HepG2 (cell line): ENCODE data around the gene MGAT5. TPM values are rescaled to one million over a fixed set of nuclear protein-coding genes. Genes with fewer than 3 reads are reported as not detected.

Source experiments
- HNRNPK ChIP-seq: fragments of 200-400 bp; formaldehyde crosslinking; IDR thresholded peaks from 2 replicates; pipeline ENCODE4 v1.6.1; 2018; ENCODE audit warnings: low read length, low read depth, moderate library complexity, mild to moderate bottlenecking; ENCODE audit not compliant: poor library complexity, severe bottlenecking
- KMT2A ChIP-seq: sonication (generic); formaldehyde crosslinking; IDR thresholded peaks from 2 replicates; pipeline ENCODE4 v1.4.0; 2020; ENCODE audit warnings: missing genetic modification reagents
- MTA3 ChIP-seq: sonication (generic); formaldehyde crosslinking; IDR thresholded peaks from 2 replicates; pipeline ENCODE4 v1.4.0; 2020; ENCODE audit warnings: missing genetic modification reagents
- NFATC3 ChIP-seq: sonication (generic); formaldehyde crosslinking; IDR thresholded peaks from 2 replicates; pipeline ENCODE4 v1.5.1; 2020; ENCODE audit warnings: mild to moderate bottlenecking, missing genetic modification reagents
- NR2F2 ChIP-seq: IDR thresholded peaks from 2 replicates; pipeline ENCODE4 v1.6.1; 2012; ENCODE audit warnings: low read depth, inconsistent platforms, borderline replicate concordance
- TCF7 ChIP-seq: sonication (generic); IDR thresholded peaks from 2 replicates; pipeline ENCODE4 v1.6.1; 2016; ENCODE audit warnings: antibody characterized with exemption, low read depth
- ZMAT3 ChIP-seq: sonication (generic); formaldehyde crosslinking; conservative IDR thresholded peaks from 2 replicates; pipeline ENCODE4 v1.7.0; 2021; ENCODE audit warnings: missing genetic modification reagents
- ZMYM4 ChIP-seq: sonication (generic); formaldehyde crosslinking; IDR thresholded peaks from 2 replicates; pipeline ENCODE4 v1.8.1; 2023; ENCODE audit warnings: mild to moderate bottlenecking, missing genetic modification reagents
- ZNF317 ChIP-seq: sonication (generic); formaldehyde crosslinking; IDR thresholded peaks from 2 replicates; pipeline ENCODE4 v1.5.0; 2020; ENCODE audit warnings: mild to moderate bottlenecking, missing genetic modification reagents
- ZNF331 ChIP-seq: sonication (generic); formaldehyde crosslinking; IDR thresholded peaks from 2 replicates; pipeline ENCODE4 v1.4.0; 2020; ENCODE audit warnings: missing genetic modification reagents
- ZNF543 ChIP-seq: sonication (generic); formaldehyde crosslinking; IDR thresholded peaks from 2 replicates; pipeline ENCODE4 v1.4.0; 2020; ENCODE audit warnings: mild to moderate bottlenecking, missing genetic modification reagents
- ZNF737 ChIP-seq: sonication (generic); formaldehyde crosslinking; IDR thresholded peaks from 2 replicates; pipeline ENCODE4 v1.5.0; 2020; ENCODE audit warnings: missing genetic modification reagents, mild to moderate bottlenecking, borderline replicate concordance
- ZNF781 ChIP-seq: sonication (generic); formaldehyde crosslinking; IDR thresholded peaks from 2 replicates; pipeline ENCODE4 v1.5.1; 2020; ENCODE audit warnings: borderline replicate concordance, mild to moderate bottlenecking, missing genetic modification reagents; ENCODE audit errors: not compliant biosample characterization
- polyA plus RNA-seq, 8 experiments: library from polyadenylated mRNA; depleted of rRNA in 3 of 8; stranded (reverse) in 7 of 8; unstranded in 1 of 8; fragments of >200 nt; fragmentation: Illumina TruSeq in 4 of 8; extraction: Trizol in 4 of 8; gene quantifications; 2 replicates each; pipeline versions ENCODE4 v1.2.1 to v1.2.3, GENCODE V29; 2011 to 2016; ENCODE audit warnings: low read depth in 4 of 8, missing spikeins in 1 of 8, mixed read lengths in 1 of 8; ENCODE audit not compliant: insufficient read depth in 1 of 8
- total RNA-seq, 5 experiments: library from RNA; depleted of rRNA; stranded (reverse); fragments of >200 nt; fragmentation: Illumina TruSeq; extraction: Trizol; gene quantifications; 2 replicates each; pipeline ENCODE4 v1.2.3, GENCODE V29; 2016; ENCODE audit warnings: low read depth in 1 of 5
- TF ChIP-seq, protein P1 (sequence below): sonication (generic); formaldehyde crosslinking; IDR thresholded peaks from 2 replicates; pipeline ENCODE4 v1.4.0; 2020; ENCODE audit warnings: missing genetic modification reagents
- TF ChIP-seq, protein P2 (sequence below): sonication (generic); formaldehyde crosslinking; IDR thresholded peaks from 2 replicates; pipeline ENCODE4 v1.4.0; 2020; ENCODE audit warnings: missing genetic modification reagents
- TF ChIP-seq, protein P3 (sequence below): sonication (generic); formaldehyde crosslinking; IDR thresholded peaks from 2 replicates; pipeline ENCODE4 v1.4.0; 2020; ENCODE audit warnings: mild to moderate bottlenecking, low read depth, missing genetic modification reagents
- TF ChIP-seq, protein P4 (sequence below): sonication (generic); formaldehyde crosslinking; IDR thresholded peaks from 2 replicates; pipeline ENCODE4 v1.5.0; 2020; ENCODE audit warnings: mild to moderate bottlenecking, missing genetic modification reagents, borderline replicate concordance
- TF ChIP-seq, protein P5 (sequence below): sonication (generic); formaldehyde crosslinking; conservative IDR thresholded peaks from 2 replicates; pipeline ENCODE4 v1.8.1; 2023; ENCODE audit warnings: missing genetic modification reagents

Gene MGAT5
- total and polyA plus RNA-seq, 2 of the 13 experiments (the other 11 are each of a cell fraction or from before 2014, with no cell fraction given), result 33.1 to 60.2 TPM

DNA sequence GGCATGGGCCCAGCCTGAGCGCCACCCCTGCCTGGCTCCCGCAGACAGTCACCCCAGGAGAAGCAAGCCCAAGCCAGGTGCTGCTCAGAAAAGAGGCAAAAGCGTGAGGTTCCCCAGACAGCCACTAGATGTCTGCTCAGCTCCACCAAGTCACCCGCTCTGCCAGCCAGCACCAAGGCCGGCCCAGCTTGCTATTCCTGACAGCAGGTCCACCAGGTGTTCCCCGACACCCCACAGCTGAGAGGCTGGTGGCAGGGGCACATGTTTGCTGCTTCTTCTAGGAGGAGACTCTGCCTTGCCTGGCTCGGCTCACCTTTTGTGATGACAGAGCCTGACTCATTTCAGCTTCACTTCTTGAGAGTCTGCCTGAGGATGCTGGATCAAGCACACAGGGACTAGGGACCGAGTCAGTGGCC is 206.7 kb downstream of the MGAT5 start (continued):
- TF ChIP-seq, protein P1, sequence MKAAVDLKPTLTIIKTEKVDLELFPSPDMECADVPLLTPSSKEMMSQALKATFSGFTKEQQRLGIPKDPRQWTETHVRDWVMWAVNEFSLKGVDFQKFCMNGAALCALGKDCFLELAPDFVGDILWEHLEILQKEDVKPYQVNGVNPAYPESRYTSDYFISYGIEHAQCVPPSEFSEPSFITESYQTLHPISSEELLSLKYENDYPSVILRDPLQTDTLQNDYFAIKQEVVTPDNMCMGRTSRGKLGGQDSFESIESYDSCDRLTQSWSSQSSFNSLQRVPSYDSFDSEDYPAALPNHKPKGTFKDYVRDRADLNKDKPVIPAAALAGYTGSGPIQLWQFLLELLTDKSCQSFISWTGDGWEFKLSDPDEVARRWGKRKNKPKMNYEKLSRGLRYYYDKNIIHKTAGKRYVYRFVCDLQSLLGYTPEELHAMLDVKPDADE (CRISPR knock-in tag), result no peak
- TF ChIP-seq, protein P2, sequence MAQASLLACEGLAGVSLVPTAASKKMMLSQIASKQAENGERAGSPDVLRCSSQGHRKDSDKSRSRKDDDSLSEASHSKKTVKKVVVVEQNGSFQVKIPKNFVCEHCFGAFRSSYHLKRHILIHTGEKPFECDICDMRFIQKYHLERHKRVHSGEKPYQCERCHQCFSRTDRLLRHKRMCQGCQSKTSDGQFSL, result no peak
- no peak for TF ChIP-seq ZNF317 (CRISPR knock-in tag)
- TF ChIP-seq, protein P3, sequence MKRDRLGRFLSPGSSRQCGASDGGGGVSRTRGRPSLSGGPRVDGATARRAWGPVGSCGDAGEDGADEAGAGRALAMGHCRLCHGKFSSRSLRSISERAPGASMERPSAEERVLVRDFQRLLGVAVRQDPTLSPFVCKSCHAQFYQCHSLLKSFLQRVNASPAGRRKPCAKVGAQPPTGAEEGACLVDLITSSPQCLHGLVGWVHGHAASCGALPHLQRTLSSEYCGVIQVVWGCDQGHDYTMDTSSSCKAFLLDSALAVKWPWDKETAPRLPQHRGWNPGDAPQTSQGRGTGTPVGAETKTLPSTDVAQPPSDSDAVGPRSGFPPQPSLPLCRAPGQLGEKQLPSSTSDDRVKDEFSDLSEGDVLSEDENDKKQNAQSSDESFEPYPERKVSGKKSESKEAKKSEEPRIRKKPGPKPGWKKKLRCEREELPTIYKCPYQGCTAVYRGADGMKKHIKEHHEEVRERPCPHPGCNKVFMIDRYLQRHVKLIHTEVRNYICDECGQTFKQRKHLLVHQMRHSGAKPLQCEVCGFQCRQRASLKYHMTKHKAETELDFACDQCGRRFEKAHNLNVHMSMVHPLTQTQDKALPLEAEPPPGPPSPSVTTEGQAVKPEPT (CRISPR knock-in tag), result 0 out of 2 replicates have a peak, but pooled peaks have one; percentile 36
- no peak for TF ChIP-seq ZNF543 (CRISPR knock-in tag)
- TF ChIP-seq NFATC3, result no peak
- TF ChIP-seq TCF7, result no peak
- TF ChIP-seq ZNF331, result 0 out of 2 replicates have a peak, but pooled peaks have one; percentile 18
- TF ChIP-seq ZNF737 (CRISPR knock-in tag), result no peak
- no peak for TF ChIP-seq MTA3 (CRISPR knock-in tag)
- TF ChIP-seq NR2F2, result no peak
- TF ChIP-seq KMT2A (CRISPR knock-in tag), result no peak
- no peak for TF ChIP-seq ZNF781
- TF ChIP-seq, protein P4, sequence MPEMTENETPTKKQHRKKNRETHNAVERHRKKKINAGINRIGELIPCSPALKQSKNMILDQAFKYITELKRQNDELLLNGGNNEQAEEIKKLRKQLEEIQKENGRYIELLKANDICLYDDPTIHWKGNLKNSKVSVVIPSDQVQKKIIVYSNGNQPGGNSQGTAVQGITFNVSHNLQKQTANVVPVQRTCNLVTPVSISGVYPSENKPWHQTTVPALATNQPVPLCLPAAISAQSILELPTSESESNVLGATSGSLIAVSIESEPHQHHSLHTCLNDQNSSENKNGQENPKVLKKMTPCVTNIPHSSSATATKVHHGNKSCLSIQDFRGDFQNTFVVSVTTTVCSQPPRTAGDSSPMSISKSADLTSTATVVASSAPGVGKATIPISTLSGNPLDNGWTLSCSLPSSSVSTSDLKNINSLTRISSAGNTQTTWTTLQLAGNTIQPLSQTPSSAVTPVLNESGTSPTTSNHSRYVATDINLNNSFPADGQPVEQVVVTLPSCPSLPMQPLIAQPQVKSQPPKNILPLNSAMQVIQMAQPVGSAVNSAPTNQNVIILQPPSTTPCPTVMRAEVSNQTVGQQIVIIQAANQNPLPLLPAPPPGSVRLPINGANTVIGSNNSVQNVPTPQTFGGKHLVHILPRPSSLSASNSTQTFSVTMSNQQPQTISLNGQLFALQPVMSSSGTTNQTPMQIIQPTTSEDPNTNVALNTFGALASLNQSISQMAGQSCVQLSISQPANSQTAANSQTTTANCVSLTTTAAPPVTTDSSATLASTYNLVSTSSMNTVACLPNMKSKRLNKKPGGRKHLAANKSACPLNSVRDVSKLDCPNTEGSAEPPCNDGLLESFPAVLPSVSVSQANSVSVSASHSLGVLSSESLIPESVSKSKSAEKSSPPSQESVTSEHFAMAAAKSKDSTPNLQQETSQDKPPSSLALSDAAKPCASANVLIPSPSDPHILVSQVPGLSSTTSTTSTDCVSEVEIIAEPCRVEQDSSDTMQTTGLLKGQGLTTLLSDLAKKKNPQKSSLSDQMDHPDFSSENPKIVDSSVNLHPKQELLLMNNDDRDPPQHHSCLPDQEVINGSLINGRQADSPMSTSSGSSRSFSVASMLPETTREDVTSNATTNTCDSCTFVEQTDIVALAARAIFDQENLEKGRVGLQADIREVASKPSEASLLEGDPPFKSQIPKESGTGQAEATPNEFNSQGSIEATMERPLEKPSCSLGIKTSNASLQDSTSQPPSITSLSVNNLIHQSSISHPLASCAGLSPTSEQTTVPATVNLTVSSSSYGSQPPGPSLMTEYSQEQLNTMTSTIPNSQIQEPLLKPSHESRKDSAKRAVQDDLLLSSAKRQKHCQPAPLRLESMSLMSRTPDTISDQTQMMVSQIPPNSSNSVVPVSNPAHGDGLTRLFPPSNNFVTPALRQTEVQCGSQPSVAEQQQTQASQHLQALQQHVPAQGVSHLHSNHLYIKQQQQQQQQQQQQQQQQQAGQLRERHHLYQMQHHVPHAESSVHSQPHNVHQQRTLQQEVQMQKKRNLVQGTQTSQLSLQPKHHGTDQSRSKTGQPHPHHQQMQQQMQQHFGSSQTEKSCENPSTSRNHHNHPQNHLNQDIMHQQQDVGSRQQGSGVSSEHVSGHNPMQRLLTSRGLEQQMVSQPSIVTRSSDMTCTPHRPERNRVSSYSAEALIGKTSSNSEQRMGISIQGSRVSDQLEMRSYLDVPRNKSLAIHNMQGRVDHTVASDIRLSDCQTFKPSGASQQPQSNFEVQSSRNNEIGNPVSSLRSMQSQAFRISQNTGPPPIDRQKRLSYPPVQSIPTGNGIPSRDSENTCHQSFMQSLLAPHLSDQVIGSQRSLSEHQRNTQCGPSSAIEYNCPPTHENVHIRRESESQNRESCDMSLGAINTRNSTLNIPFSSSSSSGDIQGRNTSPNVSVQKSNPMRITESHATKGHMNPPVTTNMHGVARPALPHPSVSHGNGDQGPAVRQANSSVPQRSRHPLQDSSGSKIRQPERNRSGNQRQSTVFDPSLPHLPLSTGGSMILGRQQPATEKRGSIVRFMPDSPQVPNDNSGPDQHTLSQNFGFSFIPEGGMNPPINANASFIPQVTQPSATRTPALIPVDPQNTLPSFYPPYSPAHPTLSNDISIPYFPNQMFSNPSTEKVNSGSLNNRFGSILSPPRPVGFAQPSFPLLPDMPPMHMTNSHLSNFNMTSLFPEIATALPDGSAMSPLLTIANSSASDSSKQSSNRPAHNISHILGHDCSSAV (CRISPR knock-in tag), result no peak
- no peak for TF ChIP-seq HNRNPK
- TF ChIP-seq ZMYM4, result no peak
- no peak for TF ChIP-seq ZMAT3 (CRISPR knock-in tag)
- TF ChIP-seq, protein P5, sequence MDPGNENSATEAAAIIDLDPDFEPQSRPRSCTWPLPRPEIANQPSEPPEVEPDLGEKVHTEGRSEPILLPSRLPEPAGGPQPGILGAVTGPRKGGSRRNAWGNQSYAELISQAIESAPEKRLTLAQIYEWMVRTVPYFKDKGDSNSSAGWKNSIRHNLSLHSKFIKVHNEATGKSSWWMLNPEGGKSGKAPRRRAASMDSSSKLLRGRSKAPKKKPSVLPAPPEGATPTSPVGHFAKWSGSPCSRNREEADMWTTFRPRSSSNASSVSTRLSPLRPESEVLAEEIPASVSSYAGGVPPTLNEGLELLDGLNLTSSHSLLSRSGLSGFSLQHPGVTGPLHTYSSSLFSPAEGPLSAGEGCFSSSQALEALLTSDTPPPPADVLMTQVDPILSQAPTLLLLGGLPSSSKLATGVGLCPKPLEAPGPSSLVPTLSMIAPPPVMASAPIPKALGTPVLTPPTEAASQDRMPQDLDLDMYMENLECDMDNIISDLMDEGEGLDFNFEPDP (CRISPR knock-in tag), result no peak
